ENCODE measurements around the gene GRIN3B. TPM values are rescaled to one million over a fixed set of nuclear protein-coding genes. Genes with fewer than 3 reads are reported as not detected.
"Not testable (repeated sequence)": the region's sequence is repeated elsewhere in the genome, so short reads cannot be mapped to it uniquely, and the experiment has no call there.

GRIN3B gene
- polyA plus RNA-seq, 1 experiment = 0.38 TPM

DNA sequence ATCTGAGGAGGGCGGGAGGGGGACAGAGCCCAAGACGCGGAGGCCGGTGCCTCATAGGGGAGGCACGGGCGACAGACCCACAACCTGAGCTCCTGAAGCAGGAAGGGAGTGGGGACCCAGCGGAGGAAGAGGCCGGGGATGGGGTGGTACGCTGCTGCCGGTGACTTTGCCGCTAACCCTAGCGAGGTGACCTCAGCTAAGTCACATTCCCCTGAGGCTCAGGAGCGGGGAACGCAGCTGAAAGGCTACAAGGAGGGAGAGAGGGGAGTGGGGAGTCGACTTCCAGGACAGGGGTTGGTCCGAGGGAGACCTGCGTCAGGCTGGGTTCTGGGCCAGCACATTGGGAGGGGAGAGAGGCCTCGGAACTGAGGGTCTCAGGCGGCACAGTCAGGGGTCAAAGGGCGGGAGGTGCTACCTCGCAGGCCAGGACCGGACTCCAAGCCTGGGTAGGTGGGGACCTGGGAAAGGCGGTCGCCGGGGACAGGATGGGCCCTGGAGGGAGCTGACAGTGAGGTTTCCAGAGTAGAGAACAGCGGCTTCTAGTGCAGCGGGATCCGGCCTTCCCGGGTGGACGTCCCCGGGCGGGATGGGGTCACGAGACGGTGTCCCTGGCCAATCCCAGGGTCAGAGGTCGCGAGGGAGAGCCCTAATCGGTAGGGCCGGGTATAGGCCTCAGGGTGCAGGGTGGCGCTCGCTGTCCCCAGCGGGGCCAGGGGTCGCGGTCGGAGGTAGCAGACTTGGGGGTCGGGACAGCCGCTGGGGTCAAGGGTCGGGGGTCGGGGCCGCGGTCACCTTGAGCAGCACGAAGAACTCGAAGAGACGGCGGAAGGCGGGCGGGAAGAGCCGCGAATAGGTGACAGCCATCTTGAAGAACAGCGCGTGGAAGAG lies 20.0 kb downstream of the GRIN3B start:
- no peaks in the 10 kb centered on the region; the same call in 1 of the 2 replicates for H3K9me3 ChIP-seq (ENCODE audit: control insufficient read depth, insufficient read depth, low read length)
- peak overlapping the region; percentile 11 for H3K27ac ChIP-seq (ENCODE audit: low read depth, low read length)
- TF ChIP-seq, protein P1, sequence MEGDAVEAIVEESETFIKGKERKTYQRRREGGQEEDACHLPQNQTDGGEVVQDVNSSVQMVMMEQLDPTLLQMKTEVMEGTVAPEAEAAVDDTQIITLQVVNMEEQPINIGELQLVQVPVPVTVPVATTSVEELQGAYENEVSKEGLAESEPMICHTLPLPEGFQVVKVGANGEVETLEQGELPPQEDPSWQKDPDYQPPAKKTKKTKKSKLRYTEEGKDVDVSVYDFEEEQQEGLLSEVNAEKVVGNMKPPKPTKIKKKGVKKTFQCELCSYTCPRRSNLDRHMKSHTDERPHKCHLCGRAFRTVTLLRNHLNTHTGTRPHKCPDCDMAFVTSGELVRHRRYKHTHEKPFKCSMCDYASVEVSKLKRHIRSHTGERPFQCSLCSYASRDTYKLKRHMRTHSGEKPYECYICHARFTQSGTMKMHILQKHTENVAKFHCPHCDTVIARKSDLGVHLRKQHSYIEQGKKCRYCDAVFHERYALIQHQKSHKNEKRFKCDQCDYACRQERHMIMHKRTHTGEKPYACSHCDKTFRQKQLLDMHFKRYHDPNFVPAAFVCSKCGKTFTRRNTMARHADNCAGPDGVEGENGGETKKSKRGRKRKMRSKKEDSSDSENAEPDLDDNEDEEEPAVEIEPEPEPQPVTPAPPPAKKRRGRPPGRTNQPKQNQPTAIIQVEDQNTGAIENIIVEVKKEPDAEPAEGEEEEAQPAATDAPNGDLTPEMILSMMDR (IDR thresholded peaks at IDR 0.05; ENCODE audit: low read depth, low read length) = no peak
- no peaks in the 10 kb centered on the region for H3K27me3 ChIP-seq (ENCODE audit: control insufficient read depth, insufficient read depth, low read length)
- DNase-seq (ENCODE audit: low read depth, low spot score) = no peak
- peak overlapping the region; percentile 91 for H3K4me3 ChIP-seq (ENCODE audit: low read depth, low read length)
- CTCF ChIA-PET = interaction anchor here (0.6 to 1.0 kb wide), 2 partner anchors 98 to 221 kb away, joined by 3 read pairs; no protein-coding TSS in a partner anchor
- POLR2A ChIA-PET = interaction anchor here (0.7 to 1.4 kb wide), 3 partner anchors 8 to 138 kb away, joined by 3 to 4 read pairs (median 4); partner anchors contain the start of gene GPX4

DNA sequence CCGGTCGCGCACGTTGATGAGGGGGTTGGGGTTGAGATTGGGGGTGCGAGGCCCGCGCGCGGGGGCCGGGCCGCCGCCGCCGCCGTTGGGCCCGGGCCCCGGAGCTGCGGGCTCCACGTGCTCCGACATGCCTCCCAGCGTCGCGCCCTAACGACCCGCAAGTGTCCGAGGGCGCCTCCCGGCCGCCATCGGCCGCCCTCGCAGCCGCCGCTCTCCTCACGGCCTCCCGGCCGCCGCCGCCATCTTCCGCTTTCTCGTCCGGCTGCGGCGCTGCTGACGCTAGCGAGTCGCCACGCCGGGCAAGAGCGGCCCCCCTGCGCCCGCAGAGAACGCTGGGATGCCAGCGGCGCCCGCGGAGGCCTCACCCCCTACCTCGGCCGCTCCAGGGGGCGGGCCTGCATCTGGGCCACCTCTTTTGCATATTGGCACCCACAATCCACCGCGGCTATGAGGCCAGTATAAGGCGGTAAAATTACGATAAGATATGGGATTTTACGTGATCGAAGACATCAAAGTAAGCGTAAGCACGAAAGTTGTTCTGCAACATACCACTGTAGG lies 20.7 kb downstream of the GRIN3B start, which contains the start of gene TMEM259:
Gene TMEM259 (minus strand): TSS at position 256 of the 558 bp plus-strand sequence. CDS start 127 bp downstream, at position 129.
- DNase-seq (ENCODE audit: low read depth, low spot score) = peak; percentile 93
- POLR2A ChIA-PET = interaction anchor here (0.6 to 1.4 kb wide), 9 partner anchors 16 to 248 kb away, joined by 3 to 13 read pairs (median 4); partner anchors contain the start of genes ABCA7, CIRBP and GPX4
- peak within 1 kb of the TSS; percentile 91 for H3K4me3 ChIP-seq (ENCODE audit: low read depth, low read length)
- CTCF ChIA-PET = interaction anchor here (1.0 kb wide), 1 partner anchor 220 kb away, joined by 3 read pairs; no protein-coding TSS in a partner anchor
- peak within 1 kb of the TSS; percentile 82 for H3K27ac ChIP-seq (ENCODE audit: low read depth, low read length)
- no peaks in the 10 kb centered on the region for H3K27me3 ChIP-seq (ENCODE audit: control insufficient read depth, insufficient read depth, low read length)
- TF ChIP-seq, protein P1 (IDR thresholded peaks at IDR 0.05; ENCODE audit: low read depth, low read length) = no peak
- H3K9me3 ChIP-seq (ENCODE audit: control insufficient read depth, insufficient read depth, low read length) = no peaks in the 10 kb centered on the region; the same call in 1 of the 2 replicates

DNA sequence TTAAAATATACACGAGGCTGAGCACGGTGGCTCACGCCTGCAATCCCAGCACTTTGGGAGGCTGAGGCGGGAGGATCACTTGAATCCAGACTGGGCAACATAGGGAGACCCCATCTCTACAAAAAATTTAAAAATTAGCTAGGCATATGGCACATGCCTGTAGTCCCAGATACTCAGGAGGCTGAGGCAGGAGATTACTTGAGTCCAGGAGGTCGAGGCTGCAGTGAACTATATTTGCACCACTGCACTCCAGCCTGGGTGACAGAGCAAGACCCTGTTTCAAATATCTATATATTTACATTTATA lies 23.6 kb downstream of the GRIN3B start:
- POLR2A ChIA-PET; H3K27ac ChIP-seq (ENCODE audit: low read depth, low read length); H3K4me3 ChIP-seq (ENCODE audit: low read depth, low read length); DNase-seq (ENCODE audit: low read depth, low spot score); H3K27me3 ChIP-seq (ENCODE audit: control insufficient read depth, insufficient read depth, low read length); CTCF ChIA-PET: not testable (repeated sequence)
- peaks cover 10% of the 10 kb centered on the region; the same call in 1 of the 2 replicates for H3K9me3 ChIP-seq (ENCODE audit: control insufficient read depth, insufficient read depth, low read length)

DNA sequence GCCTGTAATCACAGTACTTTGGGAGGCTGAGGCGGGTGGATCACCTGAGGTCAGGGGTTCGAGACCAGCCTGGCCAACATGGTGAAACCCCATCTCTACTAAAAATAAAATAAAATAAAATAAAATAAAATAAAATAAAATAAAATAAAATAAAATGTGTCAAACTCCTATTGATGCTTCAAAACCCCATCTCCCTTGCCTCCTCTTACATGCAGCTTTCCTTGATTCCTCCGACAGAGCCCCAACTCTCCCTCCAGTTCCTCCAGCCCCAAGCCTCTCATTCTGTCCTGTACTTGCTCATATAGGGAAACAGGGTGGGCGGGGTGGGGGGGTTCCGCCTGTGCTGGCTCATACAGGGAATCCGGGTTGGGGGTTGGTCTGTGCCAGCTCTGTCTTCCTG lies 24.9 kb downstream of the GRIN3B start:
- H3K27ac ChIP-seq (ENCODE audit: low read depth, low read length); CTCF ChIA-PET; DNase-seq (ENCODE audit: low read depth, low spot score); H3K4me3 ChIP-seq (ENCODE audit: low read depth, low read length); H3K27me3 ChIP-seq (ENCODE audit: control insufficient read depth, insufficient read depth, low read length): not testable (repeated sequence)
- peaks cover 10% of the 10 kb centered on the region; the same call in 1 of the 2 replicates for H3K9me3 ChIP-seq (ENCODE audit: control insufficient read depth, insufficient read depth, low read length)
- POLR2A ChIA-PET = interaction anchor here (0.7 to 7.2 kb wide), 4 partner anchors 8 to 244 kb away, joined by 5 to 126 read pairs (median 10); partner anchors contain the start of genes ABCA7 and CIRBP

DNA sequence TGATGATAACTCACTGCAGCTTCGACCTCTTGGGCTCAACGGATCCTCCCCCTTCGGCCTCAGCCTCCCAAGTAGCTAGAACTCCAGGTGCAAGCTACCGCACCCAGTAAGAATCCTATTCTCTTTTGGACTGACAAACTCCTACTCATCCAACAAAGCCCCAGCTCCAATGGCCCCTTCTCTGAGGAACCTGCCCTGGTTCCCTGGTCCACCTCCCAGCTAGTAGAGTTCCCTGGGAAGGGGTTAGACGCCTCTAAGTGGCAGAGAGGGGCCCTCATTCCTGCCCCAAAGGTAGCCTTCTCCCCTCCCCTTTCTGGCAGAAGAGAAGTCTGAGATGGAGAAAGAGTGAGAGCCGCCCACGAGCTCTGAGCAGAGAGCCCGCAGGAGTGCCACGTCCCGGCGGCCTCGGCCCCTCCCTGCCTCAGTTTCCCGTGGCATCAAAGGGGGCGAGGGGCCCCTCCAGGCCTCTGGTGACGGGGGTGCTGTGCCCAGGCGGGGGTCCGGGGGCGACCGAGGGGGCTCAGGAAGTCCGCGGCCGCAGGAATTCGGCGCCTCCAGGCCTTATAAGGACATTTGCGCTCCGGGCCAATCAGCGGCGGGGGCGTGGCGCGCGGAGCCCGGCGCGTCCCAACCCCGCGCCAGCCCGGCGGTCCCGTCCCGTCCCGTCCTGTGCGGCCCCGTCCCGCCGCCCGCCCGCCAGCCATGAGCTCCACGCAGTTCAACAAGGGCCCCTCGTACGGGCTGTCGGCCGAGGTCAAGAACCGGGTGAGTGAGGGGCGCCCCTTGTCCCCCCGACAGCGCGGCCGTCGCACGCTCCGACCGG lies 26.0 kb downstream of the GRIN3B start, which contains the start of gene CNN2:
Gene CNN2 (plus strand): TSS at position 649 of the 823 bp plus-strand sequence. CDS start 54 bp downstream, at position 703.
- ChIA-PET CTCF (interaction anchor here (0.6 to 1.0 kb wide), 2 partner anchors 218 to 520 kb away, joined by 3 read pairs; no protein-coding TSS in a partner anchor), POLR2A (interaction anchor here (0.6 to 7.2 kb wide), 12 partner anchors 9 to 428 kb away, joined by 3 to 126 read pairs (median 4); partner anchors contain the start of genes ABCA7, CIRBP, GPX4 and MED16)
- no peak for DNase-seq (ENCODE audit: low read depth, low spot score)

More for the DNA sequence above, 26.0 kb downstream of the GRIN3B start, which contains the start of gene CNN2:
- Histone ChIP-seq H3K27ac (ENCODE audit: low read depth, low read length) (peak within 1 kb of the TSS; percentile 98), H3K27me3 (ENCODE audit: control insufficient read depth, insufficient read depth, low read length) (no peaks in the 10 kb centered on the region), H3K4me3 (ENCODE audit: low read depth, low read length) (peak within 1 kb of the TSS; percentile 89), H3K9me3 (ENCODE audit: control insufficient read depth, insufficient read depth, low read length) (peaks cover 10% of the 10 kb centered on the region; the same call in 1 of the 2 replicates)
- TF ChIP-seq, protein P1 (IDR thresholded peaks at IDR 0.05; ENCODE audit: low read depth, low read length) = no peak

Measured in AG04450 (cell line).